H1 (cell line): ENCODE data around the gene ENO2. TPM values are rescaled to one million over a fixed set of nuclear protein-coding genes. Genes with fewer than 3 reads are reported as not detected.

Experiments
- CTCF ChIA-PET: fragments of 300-600 bp; sonication (Branson Sonifier 250); formaldehyde crosslinking; loops from one replicate; lab custom pipeline; 2021; ENCODE audit not compliant: partially characterized antibody; lab: Charles Lee
- POLR2A ChIA-PET: fragments of 300-600 bp; sonication (Branson Sonifier 250); formaldehyde crosslinking; loops from one replicate; lab custom pipeline; 2021; ENCODE audit warnings: inconsistent platforms; ENCODE audit not compliant: partially characterized antibody; lab: Charles Lee
- DNase-seq, 2 experiments: peaks; one replicate each; pipeline versions ENCODE4 v3.0.0 to v3.0.0-alpha.2; 2010 to 2022; ENCODE audit warnings: low spot score in 2 of 2, low read depth in 1 of 2, mixed read lengths in 1 of 2
- FAIRE-seq: peaks from 2 replicates; lab custom pipeline; 2011; peaks lifted over from hg19 to GRCh38; lab: Jason Lieb, UNC
- H2AFZ ChIP-seq: 2 replicates; pipeline ENCODE4 v1.8.1; 2012; ENCODE audit warnings: low read length, inconsistent platforms
- H2AK5ac ChIP-seq: 2 replicates; pipeline ENCODE4 v1.6.1; 2013; ENCODE audit warnings: low read depth, low read length
- H2BK120ac ChIP-seq: replicated peaks from 2 replicates; pipeline ENCODE3; 2013; ENCODE audit warnings: low read depth, low read length, inconsistent platforms
- H2BK12ac ChIP-seq: 2 replicates; pipeline ENCODE4 v1.6.1; 2013; ENCODE audit warnings: low read depth, low read length
- H2BK15ac ChIP-seq: 2 replicates; pipeline ENCODE4 v1.6.1; 2013; ENCODE audit warnings: low read length
- H2BK20ac ChIP-seq: 2 replicates; pipeline ENCODE4 v1.6.1; 2013; ENCODE audit warnings: low read length
- H2BK5ac ChIP-seq: 2 replicates; pipeline ENCODE4 v1.6.1; 2013; ENCODE audit warnings: low read depth, low read length
- H3K14ac ChIP-seq: 2 replicates; pipeline ENCODE4 v1.6.1; 2013; ENCODE audit warnings: inconsistent platforms; ENCODE audit not compliant: insufficient read length
- H3K18ac ChIP-seq: 2 replicates; pipeline ENCODE4 v1.6.1; 2013; ENCODE audit warnings: low read length; ENCODE audit errors: extremely low read depth
- H3K23ac ChIP-seq: 2 replicates; pipeline ENCODE4 v1.6.1; 2013; ENCODE audit warnings: inconsistent platforms; ENCODE audit not compliant: insufficient read length
- H3K23me2 ChIP-seq: 2 replicates; pipeline ENCODE4 v1.6.1; 2013; ENCODE audit warnings: low read depth, low read length
- H3K27ac ChIP-seq: 2 replicates; pipeline ENCODE4 v1.6.1; 2011; ENCODE audit warnings: low read depth, low read length, inconsistent platforms
- H3K27me3 ChIP-seq, 4 experiments: replicated peaks in 1 of 4; 1 replicate in 1 of 4; 2 replicates in 3 of 4; pipeline versions ENCODE4 v1.6.1 to v1.8.1; 2011 to 2013; ENCODE audit warnings: low read length in 3 of 4, mild to moderate bottlenecking in 3 of 4, inconsistent platforms in 2 of 4, mixed read lengths in 2 of 4, moderate library complexity in 1 of 4; ENCODE audit not compliant: control insufficient read depth in 3 of 4, insufficient read depth in 3 of 4; ENCODE audit errors: extremely low read depth in 1 of 4
- H3K36me3 ChIP-seq, 4 experiments: 2 replicates each; pipeline versions ENCODE4 v1.6.1 to v1.8.1; 2011 to 2013; ENCODE audit warnings: mild to moderate bottlenecking in 4 of 4, low read length in 3 of 4, moderate library complexity in 2 of 4, control low read depth in 1 of 4, inconsistent platforms in 1 of 4; ENCODE audit not compliant: insufficient read depth in 4 of 4, control insufficient read depth in 2 of 4
- H3K4ac ChIP-seq: replicated peaks from 2 replicates; pipeline ENCODE3; 2013; ENCODE audit warnings: low read length, low read depth, mixed read lengths, inconsistent platforms; ENCODE audit not compliant: insufficient read length
- H3K4me1 ChIP-seq, 4 experiments: replicated peaks in 1 of 4; 1 replicate in 1 of 4; 2 replicates in 3 of 4; pipeline versions ENCODE4 v1.6.1 to v1.8.1; 2011 to 2013; ENCODE audit warnings: low read length in 3 of 4, inconsistent platforms in 2 of 4, mixed read lengths in 1 of 4; ENCODE audit not compliant: insufficient read depth in 4 of 4, control insufficient read depth in 3 of 4
- H3K4me2 ChIP-seq, 2 experiments: 2 replicates each; pipeline versions ENCODE4 v1.6.1 to v1.8.1; 2011 to 2013; ENCODE audit warnings: low read depth in 2 of 2, low read length in 2 of 2, control low read depth in 1 of 2, inconsistent platforms in 1 of 2, mild to moderate bottlenecking in 1 of 2; ENCODE audit not compliant: insufficient read depth in 1 of 2
- H3K4me3 ChIP-seq, 4 experiments: fragments of 200-600, 300-600 bp in 1 of 4; sonication (generic), shearing (Covaris generic), sonication (Bioruptor Twin) in 1 of 4; 2 replicates each; pipeline versions ENCODE4 v1.5.1 to v1.8.1; 2011 to 2016; ENCODE audit warnings: low read length in 4 of 4, low read depth in 3 of 4, control low read depth in 2 of 4, inconsistent platforms in 2 of 4, mild to moderate bottlenecking in 2 of 4, mixed read lengths in 1 of 4, moderate library complexity in 1 of 4; ENCODE audit not compliant: insufficient read depth in 2 of 4; ENCODE audit errors: extremely low read depth in 1 of 4
- H3K56ac ChIP-seq: replicated peaks from 2 replicates; pipeline ENCODE3; 2013; ENCODE audit warnings: low read depth, mild to moderate bottlenecking, mixed read lengths, low read length, inconsistent platforms; ENCODE audit not compliant: insufficient read length
- H3K79me1 ChIP-seq: 2 replicates; pipeline ENCODE4 v1.6.1; 2013; ENCODE audit warnings: low read depth, low read length, control low read depth
- H3K79me2 ChIP-seq, 2 experiments: 2 replicates each; pipeline versions ENCODE4 v1.6.1 to v1.8.1; 2012 to 2013; ENCODE audit warnings: low read length in 2 of 2, mild to moderate bottlenecking in 2 of 2, inconsistent platforms in 1 of 2; ENCODE audit not compliant: insufficient read depth in 2 of 2, control insufficient read depth in 1 of 2
- H3K9ac ChIP-seq, 4 experiments: replicated peaks in 1 of 4; 1 replicate in 1 of 4; 2 replicates in 3 of 4; pipeline versions ENCODE4 v1.6.1 to v1.8.1; 2011 to 2013; ENCODE audit warnings: low read depth in 3 of 4, low read length in 3 of 4, control low read depth in 2 of 4, mild to moderate bottlenecking in 2 of 4, moderate library complexity in 2 of 4, inconsistent platforms in 1 of 4; ENCODE audit errors: extremely low read depth in 1 of 4
- H3K9me3 ChIP-seq, 2 experiments: 2 replicates each; pipeline versions ENCODE4 v1.6.1 to v1.8.1; 2012 to 2013; ENCODE audit warnings: mild to moderate bottlenecking in 2 of 2, moderate library complexity in 2 of 2, control low read depth in 1 of 2, inconsistent platforms in 1 of 2, low read depth in 1 of 2, low read length in 1 of 2, mixed read lengths in 1 of 2; ENCODE audit not compliant: insufficient read depth in 2 of 2
- H4K20me1 ChIP-seq, 2 experiments: replicated peaks in 1 of 2; 2 replicates each; pipeline versions ENCODE3 to v1.8.1; 2011 to 2013; ENCODE audit warnings: inconsistent platforms in 2 of 2, low read length in 2 of 2, mild to moderate bottlenecking in 1 of 2; ENCODE audit not compliant: insufficient read depth in 2 of 2, control insufficient read depth in 1 of 2
- H4K5ac ChIP-seq: 2 replicates; pipeline ENCODE4 v1.6.1; 2013; ENCODE audit warnings: low read length, low read depth, mixed read lengths, inconsistent platforms; ENCODE audit not compliant: insufficient read length
- H4K8ac ChIP-seq: 2 replicates; pipeline ENCODE4 v1.8.0; 2013; ENCODE audit warnings: mild to moderate bottlenecking, moderate library complexity, low read length, inconsistent platforms; ENCODE audit not compliant: insufficient read depth; ENCODE audit errors: extremely low read depth
- H4K91ac ChIP-seq: replicated peaks from 2 replicates; pipeline ENCODE3; 2013; ENCODE audit warnings: low read length, mixed read lengths, inconsistent platforms; ENCODE audit not compliant: insufficient read length
- ASH2L ChIP-seq: fragments of 200-600, 300-600 bp; sonication (generic); IDR thresholded peaks from one replicate; pipeline ENCODE4 v1.7.1; 2017; ENCODE audit warnings: low read length
- BRCA1 ChIP-seq: IDR thresholded peaks from 2 replicates; pipeline ENCODE4 v1.6.1; 2012; ENCODE audit warnings: low read depth, low read length, improper control_type of control experiment
- CEBPB ChIP-seq: IDR thresholded peaks from 2 replicates; pipeline ENCODE4 v1.6.1; 2012; ENCODE audit warnings: low read depth, low read length
- CTCF ChIP-seq, 3 experiments: IDR thresholded peaks; 1 replicate in 2 of 3; 2 replicates in 1 of 3; pipeline versions ENCODE4 v1.5.1 to v1.6.1; 2011; ENCODE audit warnings: low read length in 3 of 3, mild to moderate bottlenecking in 3 of 3, inconsistent platforms in 2 of 3, low read depth in 1 of 3, moderate library complexity in 1 of 3; ENCODE audit not compliant: insufficient read depth in 1 of 3; ENCODE audit errors: control extremely low read depth in 1 of 3
- EGR1 ChIP-seq: IDR thresholded peaks from 2 replicates; pipeline ENCODE4 v1.6.1; 2011; ENCODE audit warnings: low read depth, low read length, borderline replicate concordance
- GTF2F1 ChIP-seq: IDR thresholded peaks from 2 replicates; pipeline ENCODE4 v1.6.1; 2012; ENCODE audit warnings: low read depth, low read length, improper control_type of control experiment, borderline replicate concordance
- HDAC2 ChIP-seq, 2 experiments: fragments of 300-600 bp in 1 of 2; sonication (generic) in 1 of 2; IDR thresholded peaks; 2 replicates each; pipeline ENCODE4 v1.6.1; 2011 to 2012; ENCODE audit warnings: low read depth in 2 of 2, low read length in 2 of 2, mild to moderate bottlenecking in 2 of 2, moderate library complexity in 2 of 2, borderline replicate concordance in 1 of 2, inconsistent platforms in 1 of 2
- NANOG ChIP-seq: IDR thresholded peaks from 2 replicates; pipeline ENCODE4 v1.6.1; 2011; ENCODE audit warnings: low read length, low read depth, mild to moderate bottlenecking, inconsistent platforms; ENCODE audit not compliant: insufficient read depth, poor library complexity, severe bottlenecking
- RFX5 ChIP-seq: IDR thresholded peaks from 2 replicates; pipeline ENCODE4 v1.6.1; 2011; ENCODE audit warnings: low read depth, low read length, improper control_type of control experiment, borderline replicate concordance
- SP2 ChIP-seq: IDR thresholded peaks from 2 replicates; pipeline ENCODE4 v1.6.1; 2012; ENCODE audit warnings: mild to moderate bottlenecking, low read length, inconsistent platforms
- YY1 ChIP-seq: IDR thresholded peaks from 2 replicates; pipeline ENCODE4 v1.6.1; 2011; ENCODE audit warnings: low read depth, mild to moderate bottlenecking, low read length
- WGBS, 2 experiments: shearing (Covaris generic) in 1 of 2; methylation state at CpG; one replicate each; pipeline versions ENCODE4 v1.1.6 to v1.1.7; 2013 to 2015; ENCODE audit warnings: low lambda C conversion rate in 2 of 2, mixed read lengths in 2 of 2, inconsistent platforms in 1 of 2, low coverage in 1 of 2, missing lambda C conversion rate in 1 of 2; ENCODE audit not compliant: insufficient replicate concordance in 2 of 2, insufficient coverage in 1 of 2, insufficient read length in 1 of 2; ENCODE audit errors: extremely low coverage in 1 of 2, missing lambda C conversion rate in 1 of 2; 5-methylcytosine and 5-hydroxymethylcytosine counted together
- polyA plus RNA-seq, 7 experiments: library from polyadenylated mRNA; depleted of rRNA in 3 of 7; stranded (reverse) in 5 of 7; unstranded in 2 of 7; fragments of >200 nt in 5 of 7; fragments of 200-250 nt in 2 of 7; gene quantifications; 1 replicate in 5 of 7; 2 replicates in 1 of 7; 4 replicates in 1 of 7; pipeline versions ENCODE4 v1.2.1 to v1.2.3, GENCODE V29; 2011 to 2013; ENCODE audit warnings: missing spikeins in 2 of 7, mixed read lengths in 2 of 7
- total RNA-seq: library from RNA; stranded (reverse); fragmentation: NEBNext Ultra II Directional; extraction: Animal tissue kit (Norgen Biotek cat#: 25700); gene quantifications from 2 replicates; pipeline ENCODE4 v1.2.1, GENCODE V29; 2021

Gene ENO2
- total and polyA plus RNA-seq, 2 of the 8 experiments (the other 6 are each of a cell fraction or from before 2014, with no cell fraction given) = 92.4 to 102 TPM

- no peak for FAIRE-seq
- CTCF ChIA-PET = interaction anchor here (0.7 to 5.0 kb wide), 27 partner anchors 8 to 139 kb away, joined by 3 to 84 read pairs (median 5); partner anchors contain the start of genes C12orf57, CDCA3, ENO2 and MLF2
- TF ChIP-seq CEBPB (no peak), EGR1 (no peak), HDAC2 (IDR thresholded peaks at IDR 0.05; ENCODE audit: borderline replicate concordance in 1 of 2, low read depth in 2 of 2, low read length in 2 of 2) (no peak), CTCF (IDR thresholded peaks at IDR 0.05; ENCODE audit: control extremely low read depth in 1 of 3, insufficient read depth in 1 of 3, low read depth in 1 of 3, low read length in 3 of 3) (no peak), BRCA1 (no peak), NANOG (no peak), GTF2F1 (no peak), RFX5 (no peak), YY1 (no peak), ASH2L (no peak), SP2 (no peak)
Observed at GRCh38 chr12:6891646-6892001, 22.8 kb upstream of the ENO2 start.

More at GRCh38 chr12:6891646-6892001, 22.8 kb upstream of the ENO2 start:
- Histone ChIP-seq H2BK15ac (0 out of 2 replicates have a peak overlapping the region, but pooled peaks have one; percentile 54), H4K5ac (peak overlapping the region; percentile 53), H2AK5ac (0 out of 2 replicates have a peak overlapping the region, but pooled peaks have one; percentile 77), H3K36me3 (no peaks in the 10 kb centered on the region), H2BK12ac (peak overlapping the region; percentile 46; the same call in 1 of the 2 replicates), H3K27ac (peak overlapping the region; percentile 64; the same call in 1 of the 2 replicates), H2BK5ac (no peak overlapping the region), H3K27me3 (no peaks in the 10 kb centered on the region), H2BK20ac (no peak overlapping the region), H3K4me1 (peaks cover 0 to 9% (median 2%) of the 10 kb centered on the region in 4 experiments; a peak in 4 of 7 replicates), H4K20me1 (no peaks in the 10 kb centered on the region), H2BK120ac (no peak overlapping the region), H3K4ac (no peak overlapping the region), H4K91ac (peak overlapping the region; percentile 2), H3K23ac (no peak overlapping the region), H2AFZ (peak overlapping the region; percentile 23; the same call in 1 of the 2 replicates), H3K9me3 (no peaks in the 10 kb centered on the region), H3K23me2 (no peaks in the 10 kb centered on the region), H3K4me3 (peak overlapping the region; percentile 31 to 63 (median 56)), H3K79me2 (no peaks in the 10 kb centered on the region), H3K14ac (no peak overlapping the region), H3K9ac (peak overlapping the region in 3 of 4 experiments; percentile 61 to 72 (median 71); a peak in 5 of 7 replicates), H3K18ac (no peak overlapping the region), H3K79me1 (no peaks in the 10 kb centered on the region), H3K56ac (no peak overlapping the region), H4K8ac (no peak overlapping the region), H3K4me2 (peak overlapping the region; percentile 47 to 69)
- DNase-seq = no peak
- 88% methylated on average over 5 of the region's 5 CpGs; no CpG with 5 or more reads in 1 of the 2 experiments for WGBS, 2 experiments
- POLR2A ChIA-PET = interaction anchor here (0.9 to 7.8 kb wide), 22 partner anchors 10 to 73 kb away, joined by 3 to 86 read pairs (median 6); partner anchors contain the start of genes C12orf57, ENO2, LRRC23 and RNU7-1
